Activated naive CD4-positive, alpha-beta T cell treated with Interleukin-2 at 50 U/mL for 16 hours (primary cell): Measurements from ENCODE around the gene OR7A10.

Experiments
- DNase-seq: peaks from one replicate; pipeline ENCODE4 v3.0.0-alpha.2; 2020

OR7A10 gene

GRCh38 chr19:14848822-14849221, at the start of gene OR7A10:
Gene OR7A10, minus strand, starts transcription at chr19:14848922. Its CDS starts 7,045 bp downstream, at chr19:14841877.
- no peak for DNase-seq

- DNase-seq: no peak
These were observed 42.1 kb upstream of the OR7A10 start for GRCh38 chr19:14890643-14891379.

GRCh38 chr19:14889994-14890642, 41.4 kb upstream of the OR7A10 start:
- DNase-seq: no peak

GRCh38 chr19:14886032-14886431, 37.3 kb upstream of the OR7A10 start, which contains the start of gene OR7A17:
Gene OR7A17, minus strand, starts transcription at chr19:14886132. Its CDS starts 4,777 bp downstream, at chr19:14881355.
- DNase-seq: no peak

GRCh38 chr19:14871619-14872230, 23.0 kb upstream of the OR7A10 start:
- no peak for DNase-seq

- no peak for DNase-seq
These were observed 19.8 kb upstream of the OR7A10 start for GRCh38 chr19:14868497-14868896.

GRCh38 chr19:14843578-14843977, 5.1 kb downstream of the OR7A10 start:
- no peak for DNase-seq

GRCh38 chr19:14843169-14843568, 5.6 kb downstream of the OR7A10 start:
- DNase-seq: no peak

- no peak for DNase-seq
These were observed 8.5 kb downstream of the OR7A10 start for GRCh38 chr19:14840206-14840605.

- no peak for DNase-seq
These were observed 11.3 kb downstream of the OR7A10 start for GRCh38 chr19:14837391-14837790.

GRCh38 chr19:14835011-14835410, 13.7 kb downstream of the OR7A10 start, which contains the start of the genes OR7A5 and OR7C1:
Gene OR7A5, minus strand, starts transcription at chr19:14835185. Its CDS starts 6,944 bp downstream, at chr19:14828241.
Gene OR7C1, minus strand, starts transcription at chr19:14835185. Its CDS starts 35,049 bp downstream, at chr19:14800136.
- no peak for DNase-seq

- DNase-seq: no peak
These were observed 18.0 kb downstream of the OR7A10 start for GRCh38 chr19:14830702-14831101.

- DNase-seq: no peak
These were observed 22.7 kb downstream of the OR7A10 start for GRCh38 chr19:14826006-14826405.

- DNase-seq: no peak
These were observed 26.8 kb downstream of the OR7A10 start for GRCh38 chr19:14821937-14822336.

GRCh38 chr19:14818588-14818987, 30.1 kb downstream of the OR7A10 start:
- DNase-seq: no peak

- no peak for DNase-seq
These were observed 31.7 kb downstream of the OR7A10 start for GRCh38 chr19:14817052-14817451.

GRCh38 chr19:14814982-14815652, 33.6 kb downstream of the OR7A10 start:
- no peak for DNase-seq

GRCh38 chr19:14809272-14810057, 39.3 kb downstream of the OR7A10 start:
- DNase-seq: no peak

GRCh38 chr19:14804765-14805164, 44.0 kb downstream of the OR7A10 start:
- no peak for DNase-seq

GRCh38 chr19:14798760-14799159, 50.0 kb downstream of the OR7A10 start:
- no peak for DNase-seq

- DNase-seq: no peak
These were observed 52.7 kb downstream of the OR7A10 start for GRCh38 chr19:14796021-14796420.

- no peak for DNase-seq
These were observed 53.5 kb downstream of the OR7A10 start for GRCh38 chr19:14795078-14795721.
